Ovary (tissue), 9 donors: ENCODE results near the gene KIAA1755. TPM values are rescaled to one million over a fixed set of nuclear protein-coding genes. Genes with fewer than 3 reads are reported as not detected.

Experiments
- DNase-seq, 5 donors: peaks; one replicate each; pipeline ENCODE4 v3.0.0-alpha.2; 2019 to 2020
- H3K27ac ChIP-seq, 2 donors: fragments of 200-600 bp; one replicate each; pipeline versions ENCODE4 v1.5.1 to v1.8.0; 2019 to 2022
- H3K27me3 ChIP-seq: fragments of 200-600 bp; one replicate; pipeline ENCODE4 v1.8.0; 2022
- H3K36me3 ChIP-seq: fragments of 200-600 bp; sonication (generic); one replicate; pipeline ENCODE4 v1.5.1; 2019
- H3K4me1 ChIP-seq: one replicate; pipeline ENCODE4 v1.8.1; 2013; ENCODE audit warnings: mild to moderate bottlenecking, moderate library complexity; ENCODE audit not compliant: insufficient read depth
- H3K4me3 ChIP-seq: fragments of 200-600 bp; sonication (generic); one replicate; pipeline ENCODE4 v1.5.1; 2017
- H3K9me3 ChIP-seq, 2 donors: fragments of 200-600 bp in 1 of 2; sonication (generic) in 1 of 2; one replicate each; pipeline versions ENCODE4 v1.5.1 to v1.8.1; 2013 to 2019; ENCODE audit warnings: mild to moderate bottlenecking in 1 of 2, moderate library complexity in 1 of 2
- CTCF ChIP-seq, 3 donors: fragments of 450-650 bp in 2 of 3; fragments of 200-600 bp in 1 of 3; IDR thresholded peaks; one replicate each; pipeline versions ENCODE4 v1.5.1 to v1.8.0; 2016 to 2022; ENCODE audit warnings: antibody characterized with exemption in 3 of 3, mild to moderate bottlenecking in 1 of 3
- EP300 ChIP-seq: sonication (generic); formaldehyde crosslinking; IDR thresholded peaks from one replicate; pipeline ENCODE4 v1.6.1; 2017; ENCODE audit warnings: antibody characterized with exemption
- POLR2A ChIP-seq: fragments of 450-650 bp; IDR thresholded peaks from one replicate; pipeline ENCODE4 v1.6.1; 2017; ENCODE audit warnings: antibody characterized with exemption, mild to moderate bottlenecking, moderate library complexity
- WGBS, 3 donors: extraction: QIAGEN DNeasy Blood & Tissue Kit in 1 of 3; methylation state at CpG; one replicate each; pipeline versions ENCODE4 v1.1.5 to v1.1.7; 2013 to 2017; 5-methylcytosine and 5-hydroxymethylcytosine counted together
- intact Hi-C, 4 donors: fragments of 100-400 bp; cut with DNase I; formaldehyde crosslinking; loops; one replicate each; pipeline versions ENCODE4 v1.11.0 to v1.15.1; 2022 to 2023
- polyA plus RNA-seq, 2 donors: library from polyadenylated mRNA; stranded (reverse); fragments of 200-250 nt in 1 of 2; fragments of 350-450 nt in 1 of 2; fragmentation: Illumina TruSeq in 1 of 2; extraction: RNeasy Lipid Tissue Mini Kit (QIAGEN cat#74804) in 1 of 2; gene quantifications; one replicate each; pipeline ENCODE4 v1.2.3, GENCODE V29; 2013 to 2014
- total RNA-seq, 7 donors: library from RNA; depleted of rRNA in 2 of 7; stranded (reverse); fragments of >200 nt in 2 of 7; fragmentation: NEBNext Ultra II Directional in 3 of 7; extraction: Animal tissue kit (Norgen Biotek cat#: 25700) in 3 of 7; gene quantifications; one replicate each; pipeline versions ENCODE4 v1.1.0 to v1.2.4, GENCODE V29; 2016 to 2023
- donor health status: DM: no; HTN: no; CAD: no; lungs with moderate emphysema.
- donor health status: DM: no; HTN: no; CAD: no.
- donor health status: Bipolar disorder and iron deficiency.
- donor health status: DM: yes; HTN: yes; CAD: no.
- donor health status: DM: no; HTN: no; CAD: no.
- donor health status: DM: yes; HTN: yes; CAD: no.

Gene KIAA1755
- total and polyA plus RNA-seq, 9 donors, result 4.4 to 29.7 (median 12.0) TPM

- Histone ChIP-seq H3K27me3 (no peaks in the 10 kb centered on the region), H3K9me3 (no peaks in the 10 kb centered on the region), H3K4me1 (peaks cover 8% of the 10 kb centered on the region), H3K36me3 (no peaks in the 10 kb centered on the region), H3K4me3 (no peak overlapping the region), H3K27ac (peak overlapping the region; percentile 35 to 52)
- TF ChIP-seq CTCF (IDR thresholded peaks at IDR 0.05), result no peak
- TF ChIP-seq EP300, result no peak
- TF ChIP-seq POLR2A, result no peak
- peak; percentile 56 to 70 (median 64) for DNase-seq
- intact Hi-C loops, result loop anchor here in 2 of 4 donors (5.0 to 10.0 kb wide), 2 partner anchors 51 to 58 kb away; partner anchors contain the start of gene BPI (in 1 of the 2)
- 37 to 44% (median 42%) methylated on average over 14 of the region's 14 CpGs for WGBS, 3 donors
These were observed 14.0 kb downstream of the KIAA1755 start for GRCh38 chr20:38246357-38247165.

GRCh38 chr20:38245753-38246152 is 14.8 kb downstream of the KIAA1755 start:
- intact Hi-C loops, result loop anchor here in 2 of 4 donors (5.0 to 10.0 kb wide), 2 partner anchors 52 to 59 kb away; partner anchors contain the start of gene BPI (in 1 of the 2)
- H3K27ac ChIP-seq, result peak overlapping the region; percentile 3 to 52
- no peaks in the 10 kb centered on the region for H3K27me3 ChIP-seq
- no peaks in the 10 kb centered on the region for H3K36me3 ChIP-seq
- TF ChIP-seq EP300 (peak; percentile 35), POLR2A (no peak), CTCF (IDR thresholded peaks at IDR 0.05) (no peak)
- peaks cover 8% of the 10 kb centered on the region for H3K4me1 ChIP-seq
- DNase-seq, result peak in 3 of 5 donors; percentile 64 to 78 (median 77)
- no peak overlapping the region for H3K4me3 ChIP-seq
- no peaks in the 10 kb centered on the region for H3K9me3 ChIP-seq
- 43 to 82% (median 72%) methylated on average over 9 of the region's 9 CpGs for WGBS, 3 donors

GRCh38 chr20:38243709-38244020 is 16.9 kb downstream of the KIAA1755 start:
- intact Hi-C loops, result loop anchor here in 1 of 4 donors (10.0 kb wide), 1 partner anchor 61 kb away; the partner anchor contains the start of gene BPI
- Histone ChIP-seq H3K27ac (no peak overlapping the region), H3K4me3 (no peak overlapping the region), H3K27me3 (no peaks in the 10 kb centered on the region), H3K9me3 (no peaks in the 10 kb centered on the region), H3K36me3 (no peaks in the 10 kb centered on the region), H3K4me1 (peaks cover 8% of the 10 kb centered on the region)
- DNase-seq, result no peak
- WGBS, 3 donors, result 87 to 95% (median 90%) methylated on average over 2 of the region's 2 CpGs
- TF ChIP-seq POLR2A (no peak), CTCF (IDR thresholded peaks at IDR 0.05) (no peak), EP300 (no peak)

- WGBS, 3 donors, result 67 to 73% (median 69%) methylated on average over 5 of the region's 5 CpGs
- TF ChIP-seq POLR2A (no peak), CTCF (IDR thresholded peaks at IDR 0.05) (no peak), EP300 (no peak)
- H3K36me3 ChIP-seq, result no peaks in the 10 kb centered on the region
- intact Hi-C loops, result loop anchor here in 1 of 4 donors (10.0 kb wide), 1 partner anchor 62 kb away; the partner anchor contains the start of gene BPI
- H3K4me3 ChIP-seq, result no peak overlapping the region
- H3K27me3 ChIP-seq, result no peaks in the 10 kb centered on the region
- peaks cover 8% of the 10 kb centered on the region for H3K4me1 ChIP-seq
- no peak overlapping the region for H3K27ac ChIP-seq
- no peaks in the 10 kb centered on the region for H3K9me3 ChIP-seq
- no peak for DNase-seq
These were observed 17.5 kb downstream of the KIAA1755 start for GRCh38 chr20:38242848-38243708.
